WTC11 (cell line): Measurements from ENCODE around the gene MT1B. TPM values are rescaled to one million over a fixed set of nuclear protein-coding genes. Genes with fewer than 3 reads are reported as not detected.

Experiments
- ATAC-seq: fragments of 200-7000 bp; cut with Tn5 transposase; 2 replicates; pipeline ENCODE4 v1.10.0; 2021; ENCODE audit warnings: mild to moderate bottlenecking, moderate library complexity
- CTCF ChIA-PET: fragments of 300-600 bp; sonication (Branson Sonifier 250); formaldehyde crosslinking; loops from one replicate; lab custom pipeline; 2021; ENCODE audit warnings: antibody characterized with exemption; lab: Charles Lee
- POLR2A ChIA-PET: fragments of 350-600 bp; sonication (Branson Sonifier 250); formaldehyde crosslinking; loops from one replicate; lab custom pipeline; 2021; ENCODE audit warnings: antibody characterized with exemption; lab: Charles Lee
- DNase-seq: peaks from one replicate; pipeline ENCODE4 v3.0.0; 2021; ENCODE audit warnings: low spot score
- H3K27ac Mint-ChIP-seq: 2 replicates; pipeline ENCODE4 v1.8.0; 2021; ENCODE audit warnings: mixed read lengths
- H3K27me3 Mint-ChIP-seq: 2 replicates; pipeline ENCODE4 v1.8.0; 2021; ENCODE audit warnings: low read depth, mild to moderate bottlenecking, moderate library complexity, mixed read lengths
- H3K36me3 Mint-ChIP-seq: 2 replicates; pipeline ENCODE4 v1.8.0; 2021; ENCODE audit warnings: mixed read lengths
- H3K4me1 Mint-ChIP-seq: 2 replicates; pipeline ENCODE4 v1.8.0; 2022; ENCODE audit warnings: mixed read lengths
- H3K4me3 Mint-ChIP-seq: 2 replicates; pipeline ENCODE4 v1.8.0; 2021; ENCODE audit warnings: mild to moderate bottlenecking, moderate library complexity, mixed read lengths
- H3K9me3 Mint-ChIP-seq: 2 replicates; pipeline ENCODE4 v1.8.0; 2021; ENCODE audit warnings: mixed read lengths
- AR ChIP-seq: fragments of 250-450 bp; sonication (Bioruptor Pico); IDR thresholded peaks from 2 replicates; pipeline ENCODE4 v1.9.0; 2021; ENCODE audit warnings: mild to moderate bottlenecking
- CBFB ChIP-seq: sonication (generic); formaldehyde crosslinking; IDR thresholded peaks from 2 replicates; pipeline ENCODE4 v1.8.1; 2022; ENCODE audit warnings: mild to moderate bottlenecking, low read depth, missing genetic modification reagents
- EMX1 ChIP-seq: fragments of 250-450 bp; sonication (Bioruptor Pico); IDR thresholded peaks from 2 replicates; pipeline ENCODE4 v1.8.0; 2021; ENCODE audit warnings: mild to moderate bottlenecking
- JUN ChIP-seq: sonication (generic); formaldehyde crosslinking; IDR thresholded peaks from 2 replicates; pipeline ENCODE4 v1.8.0; 2023; ENCODE audit warnings: mild to moderate bottlenecking, missing genetic modification reagents
- MAX ChIP-seq: sonication (generic); formaldehyde crosslinking; IDR thresholded peaks from 2 replicates; pipeline ENCODE4 v1.8.0; 2022; ENCODE audit warnings: mild to moderate bottlenecking, missing genetic modification reagents
- NR2C2 ChIP-seq: sonication (generic); formaldehyde crosslinking; IDR thresholded peaks from 2 replicates; pipeline ENCODE4 v1.8.0; 2022; ENCODE audit warnings: mild to moderate bottlenecking, missing genetic modification reagents
- NR3C1 ChIP-seq: sonication (generic); formaldehyde crosslinking; conservative IDR thresholded peaks from 2 replicates; pipeline ENCODE4 v1.8.1; 2023; ENCODE audit warnings: low read depth, mild to moderate bottlenecking, missing genetic modification reagents
- PRDM15 ChIP-seq: sonication (generic); formaldehyde crosslinking; IDR thresholded peaks from 2 replicates; pipeline ENCODE4 v1.8.0; 2022; ENCODE audit warnings: missing genetic modification reagents
- PREB ChIP-seq: sonication (generic); formaldehyde crosslinking; IDR thresholded peaks from 2 replicates; pipeline ENCODE4 v1.8.1; 2022; ENCODE audit warnings: mild to moderate bottlenecking, missing genetic modification reagents, moderate library complexity, borderline replicate concordance
- SMAD4 ChIP-seq: sonication (generic); formaldehyde crosslinking; IDR thresholded peaks from 2 replicates; pipeline ENCODE4 v1.8.0; 2022; ENCODE audit warnings: mild to moderate bottlenecking, missing genetic modification reagents
- TEAD1 ChIP-seq: sonication (generic); formaldehyde crosslinking; IDR thresholded peaks from 2 replicates; pipeline ENCODE4 v1.8.0; 2022; ENCODE audit warnings: mild to moderate bottlenecking, missing genetic modification reagents
- TP53 ChIP-seq: sonication (generic); formaldehyde crosslinking; IDR thresholded peaks from 2 replicates; pipeline ENCODE4 v1.8.1; 2023; ENCODE audit warnings: mild to moderate bottlenecking, missing genetic modification reagents
- USF1 ChIP-seq: sonication (generic); formaldehyde crosslinking; IDR thresholded peaks from 2 replicates; pipeline ENCODE4 v1.8.0; 2022; ENCODE audit warnings: mild to moderate bottlenecking, missing genetic modification reagents
- ZNF219 ChIP-seq: sonication (generic); formaldehyde crosslinking; IDR thresholded peaks from 2 replicates; pipeline ENCODE4 v1.8.0; 2023; ENCODE audit warnings: missing genetic modification reagents, mild to moderate bottlenecking, borderline replicate concordance
- ZNF232 ChIP-seq: sonication (generic); formaldehyde crosslinking; IDR thresholded peaks from 2 replicates; pipeline ENCODE4 v1.8.0; 2022; ENCODE audit warnings: mild to moderate bottlenecking, missing genetic modification reagents
- total RNA-seq: library from RNA; stranded (reverse); gene quantifications from 3 replicates; pipeline ENCODE4 v1.2.3, GENCODE V29; 2021
- TF ChIP-seq, protein P1 (sequence below): sonication (generic); formaldehyde crosslinking; IDR thresholded peaks from 2 replicates; pipeline ENCODE4 v1.8.1; 2023; ENCODE audit warnings: mild to moderate bottlenecking, missing genetic modification reagents
- TF ChIP-seq, protein P2 (sequence below): sonication (generic); formaldehyde crosslinking; IDR thresholded peaks from 2 replicates; pipeline ENCODE4 v1.8.1; 2023; ENCODE audit warnings: mild to moderate bottlenecking, missing genetic modification reagents, borderline replicate concordance
- TF ChIP-seq, protein P3 (sequence below): fragments of 250-450 bp; sonication (Bioruptor Pico); IDR thresholded peaks from 2 replicates; pipeline ENCODE4 v1.9.0; 2021; ENCODE audit warnings: moderate library complexity, mild to moderate bottlenecking, inconsistent platforms, borderline replicate concordance

The MT1B gene
- total RNA-seq, 1 experiment from 2014 or later = not detected

- peaks cover 5% of the 10 kb centered on the region; the same call in 1 of the 2 replicates for H3K36me3 Mint-ChIP-seq
- DNase-seq (no peak), ATAC-seq (no peak)
- ChIA-PET CTCF (interaction anchor here (0.5 to 3.3 kb wide), 19 partner anchors 17 to 172 kb away, joined by 3 to 46 read pairs (median 18); partner anchors contain the start of genes MT1F, MT1G, MT1H and MT1X), POLR2A (interaction anchor here (0.6 to 2.3 kb wide), 4 partner anchors 18 to 416 kb away, joined by 3 to 10 read pairs (median 8); partner anchors contain the start of gene MT1X)
- peaks cover 17% of the 10 kb centered on the region for H3K4me1 Mint-ChIP-seq
- H3K9me3 Mint-ChIP-seq = peaks cover 11% of the 10 kb centered on the region
- H3K4me3 Mint-ChIP-seq = no peak overlapping the region
- peaks cover 2% of the 10 kb centered on the region for H3K27me3 Mint-ChIP-seq
- H3K27ac Mint-ChIP-seq = no peak overlapping the region
- TF ChIP-seq ZNF232 (no peak), EMX1 (CRISPR knock-in tag) (no peak), JUN (CRISPR knock-in tag) (no peak), AR (CRISPR knock-in tag) (no peak), ZNF219 (no peak), SMAD4 (CRISPR knock-in tag) (no peak), PREB (CRISPR knock-in tag) (no peak), PRDM15 (CRISPR knock-in tag) (no peak), NR2C2 (CRISPR knock-in tag) (no peak), NR3C1 (CRISPR knock-in tag) (no peak), TEAD1 (no peak), TP53 (CRISPR knock-in tag) (no peak), MAX (CRISPR knock-in tag) (no peak), CBFB (CRISPR knock-in tag) (no peak), USF1 (no peak)
- TF ChIP-seq, protein P1, sequence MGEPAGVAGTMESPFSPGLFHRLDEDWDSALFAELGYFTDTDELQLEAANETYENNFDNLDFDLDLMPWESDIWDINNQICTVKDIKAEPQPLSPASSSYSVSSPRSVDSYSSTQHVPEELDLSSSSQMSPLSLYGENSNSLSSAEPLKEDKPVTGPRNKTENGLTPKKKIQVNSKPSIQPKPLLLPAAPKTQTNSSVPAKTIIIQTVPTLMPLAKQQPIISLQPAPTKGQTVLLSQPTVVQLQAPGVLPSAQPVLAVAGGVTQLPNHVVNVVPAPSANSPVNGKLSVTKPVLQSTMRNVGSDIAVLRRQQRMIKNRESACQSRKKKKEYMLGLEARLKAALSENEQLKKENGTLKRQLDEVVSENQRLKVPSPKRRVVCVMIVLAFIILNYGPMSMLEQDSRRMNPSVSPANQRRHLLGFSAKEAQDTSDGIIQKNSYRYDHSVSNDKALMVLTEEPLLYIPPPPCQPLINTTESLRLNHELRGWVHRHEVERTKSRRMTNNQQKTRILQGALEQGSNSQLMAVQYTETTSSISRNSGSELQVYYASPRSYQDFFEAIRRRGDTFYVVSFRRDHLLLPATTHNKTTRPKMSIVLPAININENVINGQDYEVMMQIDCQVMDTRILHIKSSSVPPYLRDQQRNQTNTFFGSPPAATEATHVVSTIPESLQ (CRISPR knock-in tag) = no peak
- TF ChIP-seq, protein P2, sequence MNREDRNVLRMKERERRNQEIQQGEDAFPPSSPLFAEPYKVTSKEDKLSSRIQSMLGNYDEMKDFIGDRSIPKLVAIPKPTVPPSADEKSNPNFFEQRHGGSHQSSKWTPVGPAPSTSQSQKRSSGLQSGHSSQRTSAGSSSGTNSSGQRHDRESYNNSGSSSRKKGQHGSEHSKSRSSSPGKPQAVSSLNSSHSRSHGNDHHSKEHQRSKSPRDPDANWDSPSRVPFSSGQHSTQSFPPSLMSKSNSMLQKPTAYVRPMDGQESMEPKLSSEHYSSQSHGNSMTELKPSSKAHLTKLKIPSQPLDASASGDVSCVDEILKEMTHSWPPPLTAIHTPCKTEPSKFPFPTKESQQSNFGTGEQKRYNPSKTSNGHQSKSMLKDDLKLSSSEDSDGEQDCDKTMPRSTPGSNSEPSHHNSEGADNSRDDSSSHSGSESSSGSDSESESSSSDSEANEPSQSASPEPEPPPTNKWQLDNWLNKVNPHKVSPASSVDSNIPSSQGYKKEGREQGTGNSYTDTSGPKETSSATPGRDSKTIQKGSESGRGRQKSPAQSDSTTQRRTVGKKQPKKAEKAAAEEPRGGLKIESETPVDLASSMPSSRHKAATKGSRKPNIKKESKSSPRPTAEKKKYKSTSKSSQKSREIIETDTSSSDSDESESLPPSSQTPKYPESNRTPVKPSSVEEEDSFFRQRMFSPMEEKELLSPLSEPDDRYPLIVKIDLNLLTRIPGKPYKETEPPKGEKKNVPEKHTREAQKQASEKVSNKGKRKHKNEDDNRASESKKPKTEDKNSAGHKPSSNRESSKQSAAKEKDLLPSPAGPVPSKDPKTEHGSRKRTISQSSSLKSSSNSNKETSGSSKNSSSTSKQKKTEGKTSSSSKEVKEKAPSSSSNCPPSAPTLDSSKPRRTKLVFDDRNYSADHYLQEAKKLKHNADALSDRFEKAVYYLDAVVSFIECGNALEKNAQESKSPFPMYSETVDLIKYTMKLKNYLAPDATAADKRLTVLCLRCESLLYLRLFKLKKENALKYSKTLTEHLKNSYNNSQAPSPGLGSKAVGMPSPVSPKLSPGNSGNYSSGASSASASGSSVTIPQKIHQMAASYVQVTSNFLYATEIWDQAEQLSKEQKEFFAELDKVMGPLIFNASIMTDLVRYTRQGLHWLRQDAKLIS (CRISPR knock-in tag) = no peak
- TF ChIP-seq, protein P3, sequence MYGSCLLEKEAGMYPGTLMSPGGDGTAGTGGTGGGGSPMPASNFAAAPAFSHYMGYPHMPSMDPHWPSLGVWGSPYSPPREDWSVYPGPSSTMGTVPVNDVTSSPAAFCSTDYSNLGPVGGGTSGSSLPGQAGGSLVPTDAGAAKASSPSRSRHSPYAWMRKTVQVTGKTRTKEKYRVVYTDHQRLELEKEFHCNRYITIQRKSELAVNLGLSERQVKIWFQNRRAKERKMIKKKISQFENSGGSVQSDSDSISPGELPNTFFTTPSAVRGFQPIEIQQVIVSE = no peak
Measured at GRCh38 chr16:56700631-56701030, 48.9 kb downstream of the MT1B start.
